ENCODE data around the gene TNF.

The TNF gene

DNA sequence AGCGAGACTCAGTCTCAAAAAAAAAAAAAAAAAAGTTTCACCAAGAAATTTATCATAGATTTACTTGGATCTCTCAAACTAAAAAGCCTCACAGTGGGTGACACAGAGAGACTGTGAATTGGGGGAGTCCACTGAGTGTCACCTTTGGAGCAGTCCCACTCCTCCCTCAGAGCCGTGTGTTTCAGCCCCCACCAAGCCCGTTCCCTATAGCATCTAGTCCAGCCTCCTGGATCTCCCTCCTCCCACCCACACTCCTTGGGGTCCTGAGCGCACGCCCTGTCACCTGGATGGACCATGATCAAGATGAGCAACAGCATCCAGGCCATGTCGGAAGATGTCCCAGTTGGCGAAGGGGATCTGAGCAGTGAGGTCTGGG is 17.0 kb downstream of the TNF start:
- H3K4me3 ChIP-seq (replicated peaks; ENCODE audit: low read depth, low read length) = no peak overlapping the region
- DNase-seq (ENCODE audit: low read depth) = no peak
- TF ChIP-seq CTCF (IDR thresholded peaks at IDR 0.05; ENCODE audit: low read length, missing control alignments) = no peak

DNA sequence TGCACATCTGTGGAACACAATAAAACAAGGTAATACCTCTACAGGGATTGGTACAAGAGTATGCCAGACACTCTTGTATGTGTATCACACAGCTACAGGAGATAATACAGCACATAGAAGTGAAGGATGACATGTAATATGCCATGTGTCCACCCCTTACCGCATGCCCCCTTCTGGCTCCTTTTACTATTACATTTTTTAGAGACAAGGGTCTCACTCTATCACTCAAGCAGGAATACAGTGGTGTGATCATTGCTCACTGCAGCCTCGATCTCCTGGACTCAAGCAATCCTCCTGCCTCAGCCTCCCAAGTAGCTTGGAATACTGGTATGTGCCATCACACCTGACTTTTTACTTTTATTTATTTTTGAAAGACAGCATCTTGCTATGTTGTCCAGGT is 21.6 kb downstream of the TNF start:
- DNase-seq (ENCODE audit: low read depth) = peak; percentile 55
- TF ChIP-seq CTCF (IDR thresholded peaks at IDR 0.05; ENCODE audit: low read length, missing control alignments) = peak; percentile 46
- H3K4me3 ChIP-seq (replicated peaks; ENCODE audit: low read depth, low read length) = no peak overlapping the region

- DNase-seq (ENCODE audit: low read depth) = no peak
- TF ChIP-seq CTCF (IDR thresholded peaks at IDR 0.05; ENCODE audit: low read length, missing control alignments) = no peak
- no peak overlapping the region for H3K4me3 ChIP-seq (replicated peaks; ENCODE audit: low read depth, low read length)
These were observed 32.0 kb downstream of the TNF start for GRCh38 chr6:31607317-31607716.

- no peak overlapping the region for H3K4me3 ChIP-seq (replicated peaks; ENCODE audit: low read depth, low read length)
- no peak for TF ChIP-seq CTCF (IDR thresholded peaks at IDR 0.05; ENCODE audit: low read length, missing control alignments)
- DNase-seq (ENCODE audit: low read depth) = peak; percentile 39
These were observed 34.4 kb downstream of the TNF start for GRCh38 chr6:31609519-31610406.

DNA sequence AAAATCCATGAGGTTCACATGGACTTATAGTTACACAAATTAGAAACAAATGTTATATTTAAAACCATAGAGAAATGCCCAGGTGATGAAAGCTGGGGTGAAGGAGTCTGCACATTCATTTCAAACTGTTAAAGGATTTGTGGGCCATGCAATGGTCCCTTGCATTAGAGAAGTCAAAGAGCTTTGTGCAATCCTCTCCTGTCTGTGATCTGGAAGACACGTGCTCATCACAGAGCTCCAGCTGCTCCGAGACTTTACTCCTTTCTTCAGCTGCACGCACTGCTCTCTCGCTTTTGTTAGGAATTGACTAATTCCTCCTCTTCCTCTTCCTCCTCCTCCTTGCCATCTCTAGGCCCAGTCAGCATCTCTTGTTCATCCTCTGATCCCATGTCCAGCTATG is 35.6 kb downstream of the TNF start:
- TF ChIP-seq CTCF (IDR thresholded peaks at IDR 0.05; ENCODE audit: low read length, missing control alignments) = no peak
- DNase-seq (ENCODE audit: low read depth) = no peak
- H3K4me3 ChIP-seq (replicated peaks; ENCODE audit: low read depth, low read length) = no peak overlapping the region

- DNase-seq (ENCODE audit: low read depth) = no peak
- TF ChIP-seq CTCF (IDR thresholded peaks at IDR 0.05; ENCODE audit: low read length, missing control alignments) = no peak
- no peak overlapping the region for H3K4me3 ChIP-seq (replicated peaks; ENCODE audit: low read depth, low read length)
These were observed 38.8 kb downstream of the TNF start for GRCh38 chr6:31614075-31614619.

All from fibroblast of pulmonary artery (primary cell).